ENCODE results near the gene CDK14.
A peak's percentile ranks its signal among the peaks of the same experiment; 100 is the strongest.

Gene CDK14

GRCh38 chr7:91206361-91206960, 610.3 kb downstream of the CDK14 start:
- no peak for DNase-seq (ENCODE audit: low spot score)

- peak; percentile 50 for DNase-seq (ENCODE audit: low spot score)
Measured at GRCh38 chr7:91212582-91212981, 616.5 kb downstream of the CDK14 start.

- DNase-seq (ENCODE audit: low spot score): no peak
Measured at GRCh38 chr7:91226411-91226810, 630.3 kb downstream of the CDK14 start.

- no peak for DNase-seq (ENCODE audit: low spot score)
Measured at GRCh38 chr7:91228327-91228726, 632.2 kb downstream of the CDK14 start.

GRCh38 chr7:91228927-91229558, 632.9 kb downstream of the CDK14 start:
- no peak for DNase-seq (ENCODE audit: low spot score)

GRCh38 chr7:91230100-91230499, 634.0 kb downstream of the CDK14 start:
- no peak for DNase-seq (ENCODE audit: low spot score)

GRCh38 chr7:91230503-91230902, 634.4 kb downstream of the CDK14 start:
- DNase-seq (ENCODE audit: low spot score): no peak

GRCh38 chr7:91233212-91233611, 637.1 kb downstream of the CDK14 start:
- DNase-seq (ENCODE audit: low spot score): peak; percentile 47

- no peak for DNase-seq (ENCODE audit: low spot score)
Measured at GRCh38 chr7:91235211-91235832, 639.2 kb downstream of the CDK14 start.

GRCh38 chr7:91239171-91239604, 643.1 kb downstream of the CDK14 start:
- DNase-seq (ENCODE audit: low spot score): no peak

GRCh38 chr7:91239772-91240171, 643.7 kb downstream of the CDK14 start:
- no peak for DNase-seq (ENCODE audit: low spot score)

GRCh38 chr7:91240376-91240941, 644.3 kb downstream of the CDK14 start:
- DNase-seq (ENCODE audit: low spot score): peak; percentile 18

GRCh38 chr7:91242097-91242844, 646.1 kb downstream of the CDK14 start:
- no peak for DNase-seq (ENCODE audit: low spot score)

GRCh38 chr7:91243591-91244301, 647.6 kb downstream of the CDK14 start:
- no peak for DNase-seq (ENCODE audit: low spot score)

- DNase-seq (ENCODE audit: low spot score): no peak
Measured at GRCh38 chr7:91247500-91247899, 651.4 kb downstream of the CDK14 start.

- DNase-seq (ENCODE audit: low spot score): no peak
Measured at GRCh38 chr7:91248996-91249395, 652.9 kb downstream of the CDK14 start.

GRCh38 chr7:91249506-91250233, 653.5 kb downstream of the CDK14 start:
- no peak for DNase-seq (ENCODE audit: low spot score)

GRCh38 chr7:91250706-91251105, 654.6 kb downstream of the CDK14 start:
- DNase-seq (ENCODE audit: low spot score): no peak

- no peak for DNase-seq (ENCODE audit: low spot score)
Measured at GRCh38 chr7:91251877-91252276, 655.8 kb downstream of the CDK14 start.
